RWPE1 (cell line): ENCODE measurements around the gene ARHGAP33.

Experiments used
- CTCF ChIA-PET: fragments of 350-600 bp; sonication (Branson Sonifier 250); formaldehyde crosslinking; extraction: SDS; loops from one replicate; lab custom pipeline; 2021; lab: Yijun Ruan, JAX
- POLR2A ChIA-PET: fragments of 400-600 bp; formaldehyde crosslinking; extraction: SDS; loops from one replicate; lab custom pipeline; 2020; ENCODE audit warnings: antibody characterized with exemption; ENCODE audit not compliant: low non-redundant PET; lab: Yijun Ruan, JAX
- DNase-seq: peaks from one replicate; pipeline ENCODE4 v3.0.0; 2012; ENCODE audit warnings: low spot score
- H3K27ac ChIP-seq: fragments of 450-650 bp; 2 replicates; pipeline ENCODE4 v1.5.1; 2017
- CTCF ChIP-seq: fragments of 450-650 bp; conservative IDR thresholded peaks from 2 replicates; pipeline ENCODE4 v1.5.1; 2017; ENCODE audit warnings: low read depth, mild to moderate bottlenecking

The ARHGAP33 gene

GRCh38 chr19:35783469-35784434, 8.4 kb downstream of the ARHGAP33 start:
- TF ChIP-seq CTCF = no peak
- no peak for DNase-seq
- no peak overlapping the region for H3K27ac ChIP-seq
- CTCF ChIA-PET = no interaction called here
- POLR2A ChIA-PET = no interaction called here

GRCh38 chr19:35784503-35785338, 9.4 kb downstream of the ARHGAP33 start:
- CTCF ChIA-PET = no interaction called here

GRCh38 chr19:35785339-35785627, 9.9 kb downstream of the ARHGAP33 start:
- ChIA-PET POLR2A (no interaction called here), CTCF (no interaction called here)
- no peak for TF ChIP-seq CTCF
- no peak for DNase-seq
- H3K27ac ChIP-seq = no peak overlapping the region

More at GRCh38 chr19:35784503-35785338, 9.4 kb downstream of the ARHGAP33 start:
- no peak overlapping the region for H3K27ac ChIP-seq
- DNase-seq = no peak
- POLR2A ChIA-PET = no interaction called here
- TF ChIP-seq CTCF = no peak

GRCh38 chr19:35786299-35787160, 11.2 kb downstream of the ARHGAP33 start:
- no peak overlapping the region; the same call in 1 of the 2 replicates for H3K27ac ChIP-seq

GRCh38 chr19:35787227-35787799, 11.9 kb downstream of the ARHGAP33 start:
- CTCF ChIA-PET = no interaction called here
- no peak overlapping the region for H3K27ac ChIP-seq
- no peak for TF ChIP-seq CTCF
- DNase-seq = no peak
- POLR2A ChIA-PET = no interaction called here

More at GRCh38 chr19:35786299-35787160, 11.2 kb downstream of the ARHGAP33 start:
- CTCF ChIA-PET = no interaction called here
- TF ChIP-seq CTCF = no peak
- no peak for DNase-seq
- POLR2A ChIA-PET = no interaction called here
